Panc1 (cell line): ENCODE results near the gene SPINDOC. TPM values are rescaled to one million over a fixed set of nuclear protein-coding genes. Genes with fewer than 3 reads are reported as not detected.

Source experiments
- ATAC-seq: fragments of 200-7000 bp; cut with Tn5 transposase; 2 replicates; pipeline ENCODE4 v1.9.1; 2020; ENCODE audit warnings: mild to moderate bottlenecking, moderate library complexity
- BruUV-seq: library from RNA; stranded (reverse); fragments of 400-500 nt; replicated peaks from 2 replicates; lab custom pipeline; 2021; lab: Mats Ljungman, UMichigan
- CTCF ChIA-PET: fragments of 300-600 bp; sonication (Branson Sonifier 250); formaldehyde crosslinking; loops from one replicate; lab custom pipeline; 2022; ENCODE audit warnings: antibody characterized with exemption; lab: Charles Lee
- POLR2A ChIA-PET: fragments of 300-600 bp; sonication (Branson Sonifier 250); formaldehyde crosslinking; loops from one replicate; lab custom pipeline; 2022; ENCODE audit warnings: antibody characterized with exemption; lab: Charles Lee
- DNase-seq: peaks from one replicate; pipeline ENCODE4 v3.0.0-alpha.2; 2010; ENCODE audit warnings: low read depth, low spot score
- H3K27ac ChIP-seq: 2 replicates; pipeline ENCODE4 v1.5.1; 2011; ENCODE audit warnings: mild to moderate bottlenecking, low read length, inconsistent platforms
- H3K27me3 ChIP-seq: fragments of 200-500 bp; sonication (Bioruptor generic); 2 replicates; pipeline ENCODE4 v1.6.0; 2014; ENCODE audit warnings: low read length, inconsistent platforms; ENCODE audit not compliant: control insufficient read depth, insufficient read depth
- H3K36me3 ChIP-seq: fragments of 200-500 bp; sonication (Bioruptor generic); 2 replicates; pipeline ENCODE4 v1.5.1; 2014; ENCODE audit warnings: inconsistent platforms, mild to moderate bottlenecking, low read length, moderate library complexity; ENCODE audit not compliant: control insufficient read depth, insufficient read depth
- H3K4me1 ChIP-seq: 2 replicates; pipeline ENCODE4 v1.5.1; 2011; ENCODE audit warnings: inconsistent platforms, mild to moderate bottlenecking, low read length, moderate library complexity; ENCODE audit not compliant: control insufficient read depth, insufficient read depth
- H3K4me3 ChIP-seq, 2 experiments: 2 replicates each; pipeline ENCODE4 v1.5.1; 2011 to 2012; ENCODE audit warnings: low read depth in 2 of 2, low read length in 2 of 2, mild to moderate bottlenecking in 2 of 2, inconsistent platforms in 1 of 2, moderate library complexity in 1 of 2
- H3K9me3 ChIP-seq: fragments of 200-500 bp; sonication (Bioruptor generic); 2 replicates; pipeline ENCODE4 v1.5.1; 2014; ENCODE audit warnings: low read depth, mild to moderate bottlenecking, inconsistent platforms, low read length, moderate library complexity; ENCODE audit not compliant: control insufficient read depth, insufficient read depth
- POLR2AphosphoS5 ChIP-seq: IDR thresholded peaks from 2 replicates; pipeline ENCODE4 v1.6.1; 2012; ENCODE audit warnings: mild to moderate bottlenecking, low read depth, low read length, moderate library complexity
- SIN3A ChIP-seq: IDR thresholded peaks from 2 replicates; pipeline ENCODE4 v1.6.1; 2012; ENCODE audit warnings: low read depth, mild to moderate bottlenecking, low read length, moderate library complexity, borderline replicate concordance; ENCODE audit not compliant: insufficient read depth
- TCF7L2 ChIP-seq: IDR thresholded peaks from 2 replicates; pipeline ENCODE4 v1.6.1; 2011; ENCODE audit warnings: mild to moderate bottlenecking, low read depth, low read length, inconsistent platforms
- in situ Hi-C: cut with HindIII; loops from 2 replicates; pipeline ENCODE4 v1.10.0; 2016; ENCODE audit warnings: low sequenced_read_pairs, low pct_unique_long_range_greater_than_20kb
- intact Hi-C: fragments of 100-400 bp; cut with micrococcal nuclease; formaldehyde crosslinking; loops from one replicate; pipeline ENCODE4 v1.10.0; 2022; ENCODE audit not compliant: unreplicated experiment
- total RNA-seq: library from RNA; stranded (reverse); gene quantifications from one replicate; pipeline ENCODE4 v1.2.1, GENCODE V29; 2021; ENCODE audit not compliant: unreplicated experiment
- TF ChIP-seq, protein P1 (sequence below), 2 experiments: IDR thresholded peaks; 2 replicates each; pipeline ENCODE4 v1.6.1; 2011 to 2012; ENCODE audit warnings: low read depth in 2 of 2, control low read depth in 1 of 2, low read length in 1 of 2, mild to moderate bottlenecking in 1 of 2, moderate library complexity in 1 of 2; ENCODE audit not compliant: insufficient read depth in 1 of 2
- TF ChIP-seq, protein P2 (sequence below): fragments of 450-650 bp; IDR thresholded peaks from 2 replicates; pipeline ENCODE4 v1.5.1; 2017; ENCODE audit warnings: mild to moderate bottlenecking

The SPINDOC gene
- total RNA-seq, 1 experiment from 2014 or later = 59.1 TPM

DNA sequence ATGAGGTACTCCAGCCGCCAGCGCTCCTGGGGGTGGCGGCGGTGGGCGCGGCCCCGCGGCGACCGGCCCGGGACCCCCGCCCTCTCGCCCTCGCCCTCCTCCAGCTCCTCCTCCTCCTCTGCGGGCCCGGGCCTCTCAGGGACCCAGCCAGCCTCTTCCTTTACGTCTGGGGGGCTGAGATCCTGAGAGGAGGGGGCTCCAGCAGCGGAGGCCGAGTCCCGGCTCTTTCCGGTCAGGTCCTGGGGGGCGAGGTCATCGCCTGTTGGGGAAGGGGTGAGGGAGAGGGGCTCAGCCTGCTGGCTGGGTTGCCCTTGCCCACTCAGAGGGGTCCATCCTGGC, 48.9 kb upstream of the SPINDOC start:
- CTCF ChIA-PET = interaction anchor here (0.6 kb wide), 1 partner anchor 35 kb away, joined by 3 read pairs; no protein-coding TSS in a partner anchor

DNA sequence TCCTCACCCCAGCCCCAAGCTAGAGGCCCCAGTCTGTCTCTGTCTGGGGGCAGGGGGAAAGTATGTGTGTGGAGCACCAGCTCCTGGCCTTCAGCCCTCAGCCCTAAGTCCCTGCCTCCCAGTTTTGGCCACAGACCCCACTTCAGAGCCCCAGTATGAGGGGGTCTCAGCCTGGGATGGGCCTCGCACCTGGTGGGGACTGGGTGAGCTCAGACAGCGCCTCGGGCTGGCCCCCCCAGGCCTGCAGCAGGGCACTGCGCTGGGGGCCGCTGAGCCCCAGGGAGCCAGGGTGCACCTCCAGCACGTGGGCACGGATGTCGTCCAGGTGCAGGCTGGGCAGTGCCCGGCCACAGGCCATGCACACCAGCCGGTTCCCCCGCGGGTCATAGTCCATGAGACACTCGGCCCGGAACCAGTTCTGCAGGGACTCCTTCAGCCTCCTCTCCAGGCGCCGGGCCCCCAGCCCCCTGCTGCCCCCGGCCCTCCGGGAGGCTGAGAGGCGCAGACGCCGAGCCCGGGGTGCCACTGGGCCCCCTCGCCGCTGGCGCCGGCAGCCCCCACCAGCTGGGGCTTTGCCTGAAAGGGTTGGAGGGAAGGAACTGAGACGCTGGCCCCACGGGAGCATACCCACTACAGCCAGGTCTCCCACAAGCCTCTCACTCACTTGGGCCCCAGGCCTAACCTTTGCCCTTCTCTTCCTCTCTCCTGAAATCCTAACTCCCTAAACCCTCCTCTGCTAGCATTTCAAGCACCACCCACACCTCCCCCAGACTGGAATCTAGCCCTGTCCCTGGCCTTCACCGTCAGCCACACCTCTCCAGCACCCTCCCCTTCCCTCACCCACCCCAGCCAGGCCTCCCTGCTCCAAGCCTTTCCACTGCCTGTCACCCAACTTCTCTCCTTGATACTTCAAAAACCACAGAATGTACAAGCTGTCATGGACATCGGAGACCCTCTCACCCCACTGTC, 48.3 kb upstream of the SPINDOC start:
- POLR2A ChIA-PET = no interaction called here
- CTCF ChIA-PET = interaction anchor here (0.6 kb wide), 1 partner anchor 36 kb away, joined by 3 read pairs; no protein-coding TSS in a partner anchor

More for the DNA sequence above, 48.9 kb upstream of the SPINDOC start:
- no peak for ATAC-seq
- Histone ChIP-seq H3K36me3 (peaks cover 10% of the 10 kb centered on the region; the same call in 1 of the 2 replicates), H3K27me3 (no peaks in the 10 kb centered on the region), H3K4me3 (no peak overlapping the region), H3K27ac (no peak overlapping the region), H3K4me1 (peaks cover 8% of the 10 kb centered on the region), H3K9me3 (no peaks in the 10 kb centered on the region)
- POLR2A ChIA-PET = no interaction called here
- intact Hi-C loops = loop anchor here (10.0 kb wide), 1 partner anchor 70 kb away; the partner anchor contains the start of gene MARK2
- DNase-seq = no peak
- TF ChIP-seq, protein P1, sequence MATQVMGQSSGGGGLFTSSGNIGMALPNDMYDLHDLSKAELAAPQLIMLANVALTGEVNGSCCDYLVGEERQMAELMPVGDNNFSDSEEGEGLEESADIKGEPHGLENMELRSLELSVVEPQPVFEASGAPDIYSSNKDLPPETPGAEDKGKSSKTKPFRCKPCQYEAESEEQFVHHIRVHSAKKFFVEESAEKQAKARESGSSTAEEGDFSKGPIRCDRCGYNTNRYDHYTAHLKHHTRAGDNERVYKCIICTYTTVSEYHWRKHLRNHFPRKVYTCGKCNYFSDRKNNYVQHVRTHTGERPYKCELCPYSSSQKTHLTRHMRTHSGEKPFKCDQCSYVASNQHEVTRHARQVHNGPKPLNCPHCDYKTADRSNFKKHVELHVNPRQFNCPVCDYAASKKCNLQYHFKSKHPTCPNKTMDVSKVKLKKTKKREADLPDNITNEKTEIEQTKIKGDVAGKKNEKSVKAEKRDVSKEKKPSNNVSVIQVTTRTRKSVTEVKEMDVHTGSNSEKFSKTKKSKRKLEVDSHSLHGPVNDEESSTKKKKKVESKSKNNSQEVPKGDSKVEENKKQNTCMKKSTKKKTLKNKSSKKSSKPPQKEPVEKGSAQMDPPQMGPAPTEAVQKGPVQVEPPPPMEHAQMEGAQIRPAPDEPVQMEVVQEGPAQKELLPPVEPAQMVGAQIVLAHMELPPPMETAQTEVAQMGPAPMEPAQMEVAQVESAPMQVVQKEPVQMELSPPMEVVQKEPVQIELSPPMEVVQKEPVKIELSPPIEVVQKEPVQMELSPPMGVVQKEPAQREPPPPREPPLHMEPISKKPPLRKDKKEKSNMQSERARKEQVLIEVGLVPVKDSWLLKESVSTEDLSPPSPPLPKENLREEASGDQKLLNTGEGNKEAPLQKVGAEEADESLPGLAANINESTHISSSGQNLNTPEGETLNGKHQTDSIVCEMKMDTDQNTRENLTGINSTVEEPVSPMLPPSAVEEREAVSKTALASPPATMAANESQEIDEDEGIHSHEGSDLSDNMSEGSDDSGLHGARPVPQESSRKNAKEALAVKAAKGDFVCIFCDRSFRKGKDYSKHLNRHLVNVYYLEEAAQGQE (IDR thresholded peaks at IDR 0.05; ENCODE audit: insufficient read depth in 1 of 2, low read depth in 2 of 2, low read length in 1 of 2) = no peak
- TF ChIP-seq, protein P2, sequence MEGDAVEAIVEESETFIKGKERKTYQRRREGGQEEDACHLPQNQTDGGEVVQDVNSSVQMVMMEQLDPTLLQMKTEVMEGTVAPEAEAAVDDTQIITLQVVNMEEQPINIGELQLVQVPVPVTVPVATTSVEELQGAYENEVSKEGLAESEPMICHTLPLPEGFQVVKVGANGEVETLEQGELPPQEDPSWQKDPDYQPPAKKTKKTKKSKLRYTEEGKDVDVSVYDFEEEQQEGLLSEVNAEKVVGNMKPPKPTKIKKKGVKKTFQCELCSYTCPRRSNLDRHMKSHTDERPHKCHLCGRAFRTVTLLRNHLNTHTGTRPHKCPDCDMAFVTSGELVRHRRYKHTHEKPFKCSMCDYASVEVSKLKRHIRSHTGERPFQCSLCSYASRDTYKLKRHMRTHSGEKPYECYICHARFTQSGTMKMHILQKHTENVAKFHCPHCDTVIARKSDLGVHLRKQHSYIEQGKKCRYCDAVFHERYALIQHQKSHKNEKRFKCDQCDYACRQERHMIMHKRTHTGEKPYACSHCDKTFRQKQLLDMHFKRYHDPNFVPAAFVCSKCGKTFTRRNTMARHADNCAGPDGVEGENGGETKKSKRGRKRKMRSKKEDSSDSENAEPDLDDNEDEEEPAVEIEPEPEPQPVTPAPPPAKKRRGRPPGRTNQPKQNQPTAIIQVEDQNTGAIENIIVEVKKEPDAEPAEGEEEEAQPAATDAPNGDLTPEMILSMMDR = no peak
- TF ChIP-seq TCF7L2 (no peak), SIN3A (no peak), POLR2AphosphoS5 (no peak)
- in situ Hi-C loops = no loop called here
- no TSS peak for BruUV-seq

More for the DNA sequence above, 48.3 kb upstream of the SPINDOC start:
- TF ChIP-seq TCF7L2 (no peak), POLR2AphosphoS5 (no peak), SIN3A (no peak)
- TF ChIP-seq, protein P1 (IDR thresholded peaks at IDR 0.05; ENCODE audit: insufficient read depth in 1 of 2, low read depth in 2 of 2, low read length in 1 of 2) = no peak
- TF ChIP-seq, protein P2 = no peak
- H3K4me3 ChIP-seq = no peak overlapping the region
- DNase-seq (no peak), ATAC-seq (no peak)
- BruUV-seq = no TSS peak
- H3K36me3 ChIP-seq = peaks cover 7% of the 10 kb centered on the region; the same call in 1 of the 2 replicates
- H3K27ac ChIP-seq = no peak overlapping the region
- intact Hi-C loops = loop anchor here (10.0 kb wide), 1 partner anchor 70 kb away; the partner anchor contains the start of gene MARK2
- in situ Hi-C loops = no loop called here
- no peaks in the 10 kb centered on the region for H3K9me3 ChIP-seq
- H3K4me1 ChIP-seq = peaks cover 11% of the 10 kb centered on the region
- H3K27me3 ChIP-seq = no peaks in the 10 kb centered on the region
